ENCODE data around the gene AP3B1. TPM values are rescaled to one million over a fixed set of nuclear protein-coding genes. Genes with fewer than 3 reads are reported as not detected.

The AP3B1 gene
- total and polyA plus RNA-seq, 2 of the 8 experiments (the other 6 are each of a cell fraction or from before 2014, with no cell fraction given), result 45.8 to 48.3 TPM

DNA sequence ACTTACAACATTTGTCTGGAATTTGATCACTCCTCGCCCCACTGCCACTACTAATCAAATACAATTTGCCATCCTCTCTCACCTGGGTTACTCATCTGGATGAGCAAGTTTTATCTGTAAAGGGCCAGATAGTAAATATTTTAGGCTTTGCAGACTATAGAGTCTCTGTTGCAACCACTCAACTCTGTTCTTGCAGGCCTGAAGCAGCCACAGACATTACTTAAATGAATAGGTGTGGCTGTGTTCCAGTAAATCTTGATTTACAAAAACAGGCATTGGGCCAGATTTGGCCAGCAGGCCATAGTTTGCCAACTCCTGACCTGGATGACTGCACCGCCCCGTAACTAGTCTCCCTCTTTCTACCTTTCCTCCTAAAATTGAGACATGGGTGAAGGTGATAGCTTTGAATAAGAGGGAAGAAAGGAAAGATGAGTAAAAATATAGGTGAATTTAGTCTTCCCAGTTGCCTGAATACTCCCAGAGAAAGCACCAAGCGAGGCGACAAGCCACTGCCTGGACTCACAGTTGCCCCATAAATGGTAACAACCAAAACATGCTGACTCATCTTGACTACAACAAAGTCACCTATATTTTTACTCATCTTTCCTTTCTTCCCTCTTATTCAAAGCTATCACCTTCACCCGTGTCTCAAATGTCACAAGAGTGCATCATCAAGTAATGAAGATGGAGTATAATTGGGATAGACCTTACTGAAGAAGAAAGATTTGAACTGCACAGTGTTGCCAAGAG is 33.4 kb upstream of the AP3B1 start (continued):
- TF ChIP-seq BCL11A (IDR thresholded peaks at IDR 0.05; ENCODE audit: low read depth in 2 of 2, low read length in 2 of 2), result no peak
- TF ChIP-seq TAF7 (optimal IDR thresholded peaks at IDR 0.05; ENCODE audit: borderline replicate concordance, low read depth, low read length), result no peak
- TF ChIP-seq, protein P1, sequence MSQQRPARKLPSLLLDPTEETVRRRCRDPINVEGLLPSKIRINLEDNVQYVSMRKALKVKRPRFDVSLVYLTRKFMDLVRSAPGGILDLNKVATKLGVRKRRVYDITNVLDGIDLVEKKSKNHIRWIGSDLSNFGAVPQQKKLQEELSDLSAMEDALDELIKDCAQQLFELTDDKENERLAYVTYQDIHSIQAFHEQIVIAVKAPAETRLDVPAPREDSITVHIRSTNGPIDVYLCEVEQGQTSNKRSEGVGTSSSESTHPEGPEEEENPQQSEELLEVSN (IDR thresholded peaks at IDR 0.05), result no peak

Data from H1 (cell line).